ENCODE results near the gene SLC35D2.

SLC35D2 gene

DNA sequence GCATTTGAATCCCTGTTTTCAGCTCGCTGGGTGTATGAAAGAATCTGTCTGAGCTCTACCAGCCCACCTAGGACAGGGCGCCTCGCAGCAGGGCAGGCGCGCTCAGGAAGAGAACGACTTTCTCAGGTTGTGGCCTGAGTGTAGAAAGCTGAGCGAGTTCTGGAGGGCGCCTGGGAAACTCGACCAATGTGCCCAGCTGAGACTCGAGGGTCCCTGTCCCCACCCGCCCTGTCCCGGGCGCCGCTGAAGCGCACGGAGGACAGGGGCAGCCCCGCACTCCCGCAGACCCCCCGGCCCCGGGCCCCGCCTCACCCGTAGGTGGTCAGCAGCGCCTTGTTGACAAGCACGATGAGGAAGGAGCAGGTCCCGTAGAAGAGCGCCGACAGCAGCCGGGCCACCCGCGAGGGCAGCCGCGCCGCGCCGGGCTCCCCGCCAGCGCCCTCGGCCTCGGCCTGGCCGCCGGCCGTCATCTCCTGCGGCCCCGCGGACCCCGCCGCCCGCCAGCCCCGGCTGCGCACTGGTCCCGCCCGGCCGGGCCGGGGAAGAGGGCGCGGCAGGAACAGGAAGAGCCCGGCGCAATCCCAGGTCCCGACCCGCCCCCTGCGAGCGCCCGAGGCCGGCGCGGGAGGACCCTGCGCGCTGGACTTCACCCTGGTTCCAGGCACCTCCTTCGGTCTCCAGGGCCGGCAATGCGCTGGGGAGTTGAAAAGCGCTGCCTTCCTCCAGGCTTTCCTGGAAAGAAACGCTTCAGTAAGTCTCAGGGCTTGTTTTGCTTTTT, at the start of gene SLC35D2:
TSS of gene SLC35D2 (minus strand) at position 547 of the 778 bp plus-strand sequence. CDS start at position 470, 77 bp downstream.
- peak; percentile 64 for DNase-seq (ENCODE audit: extremely low spot score)
- ChIA-PET POLR2A (no interaction called here), CTCF (interaction anchor here (0.8 to 2.1 kb wide), 4 partner anchors 12 to 41 kb away, joined by 3 to 7 read pairs (median 3); no protein-coding TSS in a partner anchor)
- TF ChIP-seq, protein P1, sequence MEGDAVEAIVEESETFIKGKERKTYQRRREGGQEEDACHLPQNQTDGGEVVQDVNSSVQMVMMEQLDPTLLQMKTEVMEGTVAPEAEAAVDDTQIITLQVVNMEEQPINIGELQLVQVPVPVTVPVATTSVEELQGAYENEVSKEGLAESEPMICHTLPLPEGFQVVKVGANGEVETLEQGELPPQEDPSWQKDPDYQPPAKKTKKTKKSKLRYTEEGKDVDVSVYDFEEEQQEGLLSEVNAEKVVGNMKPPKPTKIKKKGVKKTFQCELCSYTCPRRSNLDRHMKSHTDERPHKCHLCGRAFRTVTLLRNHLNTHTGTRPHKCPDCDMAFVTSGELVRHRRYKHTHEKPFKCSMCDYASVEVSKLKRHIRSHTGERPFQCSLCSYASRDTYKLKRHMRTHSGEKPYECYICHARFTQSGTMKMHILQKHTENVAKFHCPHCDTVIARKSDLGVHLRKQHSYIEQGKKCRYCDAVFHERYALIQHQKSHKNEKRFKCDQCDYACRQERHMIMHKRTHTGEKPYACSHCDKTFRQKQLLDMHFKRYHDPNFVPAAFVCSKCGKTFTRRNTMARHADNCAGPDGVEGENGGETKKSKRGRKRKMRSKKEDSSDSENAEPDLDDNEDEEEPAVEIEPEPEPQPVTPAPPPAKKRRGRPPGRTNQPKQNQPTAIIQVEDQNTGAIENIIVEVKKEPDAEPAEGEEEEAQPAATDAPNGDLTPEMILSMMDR (IDR thresholded peaks at IDR 0.05; ENCODE audit: control extremely low read depth, extremely low read depth, low read depth, missing control alignments), result no peak

DNA sequence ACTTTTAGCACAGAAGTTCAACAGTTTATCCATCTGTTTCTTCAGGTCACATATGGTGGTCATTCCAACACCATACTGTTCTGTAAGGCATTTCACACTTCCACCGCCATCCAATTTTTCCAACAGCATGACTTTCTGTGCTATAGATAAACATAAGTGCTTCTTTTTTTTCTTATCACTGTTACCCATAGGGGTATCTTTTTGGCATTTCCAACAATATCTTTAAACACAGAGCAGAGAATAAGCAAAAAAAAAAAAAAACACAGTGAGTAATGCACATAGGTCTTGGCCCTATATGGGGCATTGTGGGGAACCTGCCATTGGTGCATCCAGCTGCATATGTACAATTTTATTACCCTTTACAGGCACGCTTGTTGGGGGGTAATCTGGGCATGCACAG, 46.9 kb upstream of the SLC35D2 start:
- TF ChIP-seq, protein P1 (IDR thresholded peaks at IDR 0.05; ENCODE audit: control extremely low read depth, extremely low read depth, low read depth, missing control alignments), result no peak
- CTCF ChIA-PET, result interaction anchor here (1.1 to 2.0 kb wide), 2 partner anchors 8 to 12 kb away, joined by 3 to 6 read pairs; no protein-coding TSS in a partner anchor
- POLR2A ChIA-PET, result no interaction called here
- DNase-seq (ENCODE audit: extremely low spot score), result no peak

DNA sequence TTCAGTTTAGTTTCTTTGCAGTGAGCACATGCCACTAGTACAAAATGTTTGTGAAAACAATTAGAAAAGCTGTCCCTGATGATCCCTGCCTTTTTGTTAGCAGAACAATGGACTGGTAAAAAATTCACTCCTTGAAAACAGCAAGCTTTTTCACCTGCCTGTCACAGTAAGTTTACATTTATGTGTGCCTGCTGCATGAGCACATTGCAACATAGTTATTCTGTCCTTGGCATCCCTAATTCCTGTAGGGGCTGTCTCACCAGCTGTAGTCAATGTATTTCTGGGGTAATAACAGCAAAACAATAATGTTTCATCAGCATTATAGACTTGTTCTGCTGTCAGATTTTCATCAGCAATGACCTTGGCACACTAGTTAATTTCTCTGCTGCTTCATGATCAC, 46.2 kb upstream of the SLC35D2 start:
- TF ChIP-seq, protein P1 (IDR thresholded peaks at IDR 0.05; ENCODE audit: control extremely low read depth, extremely low read depth, low read depth, missing control alignments), result no peak
- POLR2A ChIA-PET, result no interaction called here
- no peak for DNase-seq (ENCODE audit: extremely low spot score)
- CTCF ChIA-PET, result interaction anchor here (1.1 to 2.0 kb wide), 3 partner anchors 9 to 113 kb away, joined by 3 to 6 read pairs (median 4); no protein-coding TSS in a partner anchor

DNA sequence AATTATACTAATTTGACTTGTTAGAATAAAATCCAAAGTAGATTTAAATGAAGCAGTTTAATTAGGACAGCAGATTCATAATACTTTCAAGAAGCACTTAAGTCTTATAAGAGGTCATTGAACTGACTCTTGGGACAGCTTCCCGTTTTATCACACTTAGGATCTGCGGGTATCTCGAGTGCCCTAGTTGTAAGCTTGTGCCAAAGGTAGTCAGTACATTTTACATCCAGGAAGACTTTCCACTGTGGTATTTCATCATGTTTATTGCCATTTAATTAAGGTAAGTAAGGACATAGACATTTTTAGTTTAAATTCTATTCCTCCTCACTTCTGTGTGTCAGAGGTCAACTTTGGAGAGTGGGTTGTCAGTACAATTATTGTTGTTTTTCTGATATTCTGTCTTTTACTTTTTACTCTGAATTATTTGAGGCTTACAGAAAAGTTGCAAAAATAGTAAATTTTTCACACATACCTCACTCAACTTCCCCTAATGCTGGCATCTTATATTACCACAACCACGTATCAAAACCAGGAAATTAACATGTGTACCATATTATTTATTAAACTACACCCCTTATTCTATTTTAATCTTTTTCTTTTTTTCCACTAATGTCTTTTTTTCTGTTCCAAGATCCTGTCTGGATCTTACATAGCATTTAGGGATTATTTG, 42.1 kb upstream of the SLC35D2 start:
- POLR2A ChIA-PET, result no interaction called here
- TF ChIP-seq, protein P1 (IDR thresholded peaks at IDR 0.05; ENCODE audit: control extremely low read depth, extremely low read depth, low read depth, missing control alignments), result no peak
- DNase-seq (ENCODE audit: extremely low spot score), result no peak
- CTCF ChIA-PET, result interaction anchor here (1.0 to 7.0 kb wide), 3 partner anchors 10 to 20 kb away, joined by 3 to 28 read pairs (median 11); no protein-coding TSS in a partner anchor

DNA sequence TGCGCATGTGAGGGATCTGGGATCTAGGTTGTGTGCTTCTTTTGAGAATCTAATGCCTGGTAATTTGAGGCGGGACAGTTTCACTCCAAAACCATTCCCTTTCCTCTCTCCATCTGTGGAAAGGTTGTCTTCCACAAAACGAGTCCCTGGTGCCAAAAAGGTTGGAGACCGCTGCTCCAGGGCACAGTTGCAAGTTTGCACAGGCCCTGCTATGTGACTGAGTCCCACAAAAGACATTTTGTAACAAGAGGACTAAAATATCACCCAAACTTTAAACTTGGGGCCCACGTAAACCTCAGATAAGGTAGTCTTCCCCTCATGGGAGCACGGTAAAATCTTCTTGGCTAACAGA, 40.5 kb upstream of the SLC35D2 start:
- TF ChIP-seq, protein P1 (IDR thresholded peaks at IDR 0.05; ENCODE audit: control extremely low read depth, extremely low read depth, low read depth, missing control alignments), result no peak
- no peak for DNase-seq (ENCODE audit: extremely low spot score)
- ChIA-PET POLR2A (no interaction called here), CTCF (interaction anchor here (4.2 to 7.0 kb wide), 2 partner anchors 12 to 18 kb away, joined by 11 to 28 read pairs; no protein-coding TSS in a partner anchor)

DNA sequence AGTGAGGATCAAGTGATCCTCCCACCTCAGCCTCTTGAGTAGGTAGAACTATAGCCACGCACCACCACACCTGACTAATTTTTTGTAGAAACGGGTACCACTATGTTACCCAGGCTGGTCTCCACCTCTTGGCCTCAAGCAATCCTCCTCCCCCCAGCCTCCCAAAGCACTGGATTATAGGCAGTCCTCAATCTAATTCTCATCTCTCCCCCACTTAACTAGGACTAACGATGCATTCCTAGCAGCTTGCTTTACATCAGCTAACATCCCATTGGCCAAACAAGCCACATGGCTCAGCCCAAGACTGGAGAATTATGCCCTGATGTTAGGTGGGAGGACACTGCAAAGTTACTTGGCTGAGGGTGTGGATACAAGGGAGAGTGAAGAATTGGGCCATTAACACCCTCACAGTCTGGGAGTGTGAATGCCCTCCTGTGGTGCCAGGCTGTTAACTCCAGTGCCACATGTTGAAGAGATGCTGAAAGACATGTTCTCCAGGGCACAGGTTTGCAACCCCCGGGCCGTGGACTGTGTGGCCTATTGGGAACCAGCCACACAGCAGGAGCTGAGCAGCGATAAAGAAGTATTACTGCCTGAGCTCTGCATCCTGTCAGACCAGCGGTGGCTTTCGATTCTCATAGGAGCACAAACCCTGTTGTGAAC, 39.9 kb upstream of the SLC35D2 start:
- ChIA-PET CTCF (interaction anchor here (0.7 to 7.0 kb wide), 3 partner anchors 10 to 19 kb away, joined by 3 to 28 read pairs (median 11); no protein-coding TSS in a partner anchor), POLR2A (no interaction called here)
- TF ChIP-seq, protein P1 (IDR thresholded peaks at IDR 0.05; ENCODE audit: control extremely low read depth, extremely low read depth, low read depth, missing control alignments), result no peak
- no peak for DNase-seq (ENCODE audit: extremely low spot score)
